ENCODE data around the gene RAB6A. TPM values are rescaled to one million over a fixed set of nuclear protein-coding genes. Genes with fewer than 3 reads are reported as not detected.

RAB6A gene
- total RNA-seq: 100 to 1,000 TPM in 2 of 6 experiments, 10 to 100 TPM in 4; 59.3 to 163 (median 81.7) TPM
- long read RNA-seq, transcript RAB6A-201 (8 exons, 3,389 nt): major isoform, 5 of 9 reads
- long read RNA-seq, partial matches to known transcripts: 1 of 9 reads
- long read RNA-seq, other reads (novel, unspliced or antisense): 2 of 9 reads

DNA sequence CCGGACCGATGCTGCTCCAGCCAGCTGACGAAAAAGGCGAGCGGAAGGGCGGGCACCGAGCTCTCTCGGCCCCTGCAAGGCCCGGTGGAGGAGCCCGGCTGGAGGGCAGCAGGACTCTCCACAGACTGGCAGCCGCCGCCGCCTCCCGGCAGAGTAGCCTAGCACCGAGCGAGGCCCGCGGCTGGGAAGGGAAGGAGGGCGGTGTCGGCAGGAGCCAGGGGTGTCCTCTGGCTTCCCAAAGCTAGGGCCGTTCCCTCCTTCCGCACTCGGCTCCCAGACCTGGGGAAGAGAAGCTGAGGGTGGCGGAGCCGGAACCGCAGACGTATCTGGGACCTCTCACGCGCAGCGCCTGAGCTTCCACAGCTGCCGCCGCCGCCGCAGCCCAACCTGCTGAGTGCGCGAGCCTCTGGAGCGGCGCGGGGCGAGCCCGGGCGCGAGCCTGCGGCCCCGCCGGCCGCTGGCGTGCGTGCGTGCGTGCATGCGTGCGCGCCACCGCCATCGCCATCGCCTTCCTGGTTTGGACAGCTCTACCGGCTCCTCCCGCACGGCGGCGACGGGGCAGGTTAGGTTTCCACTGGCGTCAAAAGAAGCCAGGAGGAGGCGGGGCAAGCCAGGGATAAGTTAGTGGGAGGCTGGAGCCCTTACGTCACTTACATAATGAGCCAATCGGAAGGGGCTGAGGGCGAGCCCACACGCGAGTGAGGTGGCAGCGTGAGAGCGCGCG is at the start of gene RAB6A:
Gene RAB6A, minus strand, starts transcription at position 396 of the 724 bp plus-strand sequence. CDS start 439 bp downstream, outside the sequence.
- peak; percentile 96 for TF ChIP-seq POLR2A (IDR thresholded peaks at IDR 0.05)
- TF ChIP-seq, protein P1, sequence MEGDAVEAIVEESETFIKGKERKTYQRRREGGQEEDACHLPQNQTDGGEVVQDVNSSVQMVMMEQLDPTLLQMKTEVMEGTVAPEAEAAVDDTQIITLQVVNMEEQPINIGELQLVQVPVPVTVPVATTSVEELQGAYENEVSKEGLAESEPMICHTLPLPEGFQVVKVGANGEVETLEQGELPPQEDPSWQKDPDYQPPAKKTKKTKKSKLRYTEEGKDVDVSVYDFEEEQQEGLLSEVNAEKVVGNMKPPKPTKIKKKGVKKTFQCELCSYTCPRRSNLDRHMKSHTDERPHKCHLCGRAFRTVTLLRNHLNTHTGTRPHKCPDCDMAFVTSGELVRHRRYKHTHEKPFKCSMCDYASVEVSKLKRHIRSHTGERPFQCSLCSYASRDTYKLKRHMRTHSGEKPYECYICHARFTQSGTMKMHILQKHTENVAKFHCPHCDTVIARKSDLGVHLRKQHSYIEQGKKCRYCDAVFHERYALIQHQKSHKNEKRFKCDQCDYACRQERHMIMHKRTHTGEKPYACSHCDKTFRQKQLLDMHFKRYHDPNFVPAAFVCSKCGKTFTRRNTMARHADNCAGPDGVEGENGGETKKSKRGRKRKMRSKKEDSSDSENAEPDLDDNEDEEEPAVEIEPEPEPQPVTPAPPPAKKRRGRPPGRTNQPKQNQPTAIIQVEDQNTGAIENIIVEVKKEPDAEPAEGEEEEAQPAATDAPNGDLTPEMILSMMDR (IDR thresholded peaks at IDR 0.05): peak; percentile 34 to 62 (median 48)
- peak; percentile 100 for DNase-seq
- peak; percentile 91 to 95 (median 94) for ATAC-seq
- Histone ChIP-seq H3K27ac (peak within 1 kb of the TSS; percentile 96 to 98 (median 96)), H3K36me3 (no peaks in the 10 kb centered on the region), H3K9me3 (no peaks in the 10 kb centered on the region), H3K27me3 (no peaks in the 10 kb centered on the region), H3K4me1 (peaks cover 0 to 30% (median 7%) of the 10 kb centered on the region in 4 donors), H3K4me3 (peak within 1 kb of the TSS; percentile 83 to 98 (median 97))
- 0% methylated on average over 15 of the region's 74 CpGs for WGBS (ENCODE audit: insufficient coverage, low coverage, low lambda C conversion rate, missing lambda C conversion rate)
- intact Hi-C loops (cut with DNase I): no loop called here

DNA sequence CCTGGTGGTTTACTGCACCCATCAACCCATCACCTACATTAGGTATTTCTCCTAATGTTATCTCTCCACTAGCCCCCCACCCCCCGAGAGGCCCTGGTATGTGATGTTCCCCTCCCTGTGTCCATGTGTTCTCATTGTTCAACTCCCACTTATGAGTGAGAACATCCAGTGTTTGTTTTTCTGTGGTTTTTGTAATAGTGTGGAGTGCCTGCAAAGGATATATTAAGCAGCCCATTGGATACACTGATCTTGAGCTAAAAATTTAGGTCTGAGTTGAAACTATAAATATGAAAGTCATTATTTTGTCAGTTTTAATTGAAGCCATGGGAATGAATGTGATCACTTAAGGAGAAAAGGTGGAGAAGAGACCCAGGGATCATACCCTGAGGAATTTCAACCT is 49.8 kb upstream of the RAB6A start:
- H3K27me3 ChIP-seq: no peaks in the 10 kb centered on the region
- no peak for DNase-seq
- 67% methylated on average over 1 of the region's 1 CpG for WGBS (ENCODE audit: insufficient coverage, low coverage, low lambda C conversion rate, missing lambda C conversion rate)
- TF ChIP-seq POLR2A (IDR thresholded peaks at IDR 0.05): no peak
- TF ChIP-seq, protein P1 (IDR thresholded peaks at IDR 0.05): no peak
- H3K4me3 ChIP-seq: no peak overlapping the region
- H3K27ac ChIP-seq: no peak overlapping the region
- H3K36me3 ChIP-seq: peaks cover 0 to 8% (median 0%) of the 10 kb centered on the region in 4 donors
- intact Hi-C loops (cut with DNase I): no loop called here
- ATAC-seq: no peak
- no peaks in the 10 kb centered on the region for H3K9me3 ChIP-seq
- no peaks in the 10 kb centered on the region for H3K4me1 ChIP-seq

DNA sequence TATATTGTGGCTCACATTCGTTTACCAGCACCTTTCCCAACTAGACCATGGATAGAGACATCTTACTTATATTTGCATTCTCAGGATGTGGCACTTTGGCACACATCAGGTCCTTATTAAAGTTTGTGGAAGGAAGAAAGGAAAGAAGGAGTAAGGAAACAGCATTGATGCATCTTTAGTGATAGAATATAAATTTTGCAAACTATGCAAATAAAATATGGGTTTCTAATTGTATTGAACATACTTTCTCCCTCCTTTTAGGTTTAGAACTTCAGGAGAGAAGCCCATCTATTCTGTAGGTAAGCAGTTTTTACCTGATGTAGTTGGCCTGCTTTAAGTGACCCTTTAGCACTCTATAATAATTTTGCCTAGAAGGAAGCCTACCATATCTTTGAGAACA is 47.2 kb upstream of the RAB6A start:
- Histone ChIP-seq H3K27me3 (no peaks in the 10 kb centered on the region), H3K4me3 (no peak overlapping the region), H3K9me3 (no peaks in the 10 kb centered on the region), H3K27ac (no peak overlapping the region), H3K4me1 (no peaks in the 10 kb centered on the region), H3K36me3 (peaks cover 0 to 8% (median 0%) of the 10 kb centered on the region in 4 donors)
- WGBS (ENCODE audit: insufficient coverage, low coverage, low lambda C conversion rate, missing lambda C conversion rate): 73% methylated on average over 1 of the region's 1 CpG
- no peak for ATAC-seq
- intact Hi-C loops (cut with DNase I): no loop called here
- DNase-seq: no peak
- TF ChIP-seq, protein P1 (IDR thresholded peaks at IDR 0.05): no peak
- no peak for TF ChIP-seq POLR2A (IDR thresholded peaks at IDR 0.05)

DNA sequence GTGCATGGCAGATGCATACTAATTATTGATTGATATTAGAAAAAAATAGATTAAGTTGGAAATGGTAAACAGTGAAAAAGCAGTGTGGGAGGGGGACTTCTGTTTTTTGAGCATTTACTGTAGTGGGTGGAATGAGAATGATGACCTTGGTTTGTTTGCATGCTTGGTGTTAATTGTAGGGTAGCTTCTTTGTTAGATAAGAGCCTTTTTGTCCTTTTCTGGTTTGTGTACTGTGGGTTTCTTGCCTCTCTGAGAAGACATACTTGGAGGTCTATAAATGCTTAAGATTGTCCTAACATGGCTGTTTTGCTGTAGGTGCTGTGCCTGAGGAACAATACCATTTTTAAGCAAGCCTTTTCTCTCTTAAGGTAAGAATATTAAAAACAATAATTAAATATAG is 43.8 kb upstream of the RAB6A start:
- H3K4me1 ChIP-seq: no peaks in the 10 kb centered on the region
- H3K36me3 ChIP-seq: peaks cover 0 to 8% (median 0%) of the 10 kb centered on the region in 4 donors
- DNase-seq (no peak), ATAC-seq (no peak)
- no peak overlapping the region for H3K27ac ChIP-seq
- no peaks in the 10 kb centered on the region for H3K27me3 ChIP-seq
- no peaks in the 10 kb centered on the region for H3K9me3 ChIP-seq
- intact Hi-C loops (cut with DNase I): no loop called here
- no peak for TF ChIP-seq POLR2A (IDR thresholded peaks at IDR 0.05)
- TF ChIP-seq, protein P1 (IDR thresholded peaks at IDR 0.05): no peak
- H3K4me3 ChIP-seq: no peak overlapping the region
